ENCODE data around the gene SENP1.

Gene SENP1

DNA sequence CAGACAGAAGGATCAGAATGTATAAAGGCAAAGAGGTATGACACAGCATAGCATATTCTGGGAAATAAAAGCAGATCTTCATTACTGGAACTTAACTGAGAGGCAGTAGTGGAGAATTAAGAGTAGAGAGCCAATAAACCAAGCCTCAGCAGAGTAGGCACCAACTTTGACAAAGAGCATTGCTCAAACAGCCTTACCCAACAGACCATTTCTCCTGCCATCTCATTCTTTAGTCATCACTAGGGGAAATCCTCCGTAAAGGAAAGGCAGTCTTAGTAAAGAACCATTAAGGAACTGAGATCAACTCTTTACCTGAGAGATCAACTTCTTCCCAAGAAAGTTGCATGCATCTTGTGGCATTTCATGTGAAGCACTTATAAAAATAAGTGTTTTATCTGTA is 36.6 kb downstream of the SENP1 start:
- no peak for DNase-seq (ENCODE audit: low read depth)
- no peak overlapping the region for H3K4me3 ChIP-seq (ENCODE audit: low read depth, low read length)
- TF ChIP-seq, protein P1, sequence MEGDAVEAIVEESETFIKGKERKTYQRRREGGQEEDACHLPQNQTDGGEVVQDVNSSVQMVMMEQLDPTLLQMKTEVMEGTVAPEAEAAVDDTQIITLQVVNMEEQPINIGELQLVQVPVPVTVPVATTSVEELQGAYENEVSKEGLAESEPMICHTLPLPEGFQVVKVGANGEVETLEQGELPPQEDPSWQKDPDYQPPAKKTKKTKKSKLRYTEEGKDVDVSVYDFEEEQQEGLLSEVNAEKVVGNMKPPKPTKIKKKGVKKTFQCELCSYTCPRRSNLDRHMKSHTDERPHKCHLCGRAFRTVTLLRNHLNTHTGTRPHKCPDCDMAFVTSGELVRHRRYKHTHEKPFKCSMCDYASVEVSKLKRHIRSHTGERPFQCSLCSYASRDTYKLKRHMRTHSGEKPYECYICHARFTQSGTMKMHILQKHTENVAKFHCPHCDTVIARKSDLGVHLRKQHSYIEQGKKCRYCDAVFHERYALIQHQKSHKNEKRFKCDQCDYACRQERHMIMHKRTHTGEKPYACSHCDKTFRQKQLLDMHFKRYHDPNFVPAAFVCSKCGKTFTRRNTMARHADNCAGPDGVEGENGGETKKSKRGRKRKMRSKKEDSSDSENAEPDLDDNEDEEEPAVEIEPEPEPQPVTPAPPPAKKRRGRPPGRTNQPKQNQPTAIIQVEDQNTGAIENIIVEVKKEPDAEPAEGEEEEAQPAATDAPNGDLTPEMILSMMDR (conservative IDR thresholded peaks at IDR 0.05; ENCODE audit: low read depth, low read length): no peak

DNA sequence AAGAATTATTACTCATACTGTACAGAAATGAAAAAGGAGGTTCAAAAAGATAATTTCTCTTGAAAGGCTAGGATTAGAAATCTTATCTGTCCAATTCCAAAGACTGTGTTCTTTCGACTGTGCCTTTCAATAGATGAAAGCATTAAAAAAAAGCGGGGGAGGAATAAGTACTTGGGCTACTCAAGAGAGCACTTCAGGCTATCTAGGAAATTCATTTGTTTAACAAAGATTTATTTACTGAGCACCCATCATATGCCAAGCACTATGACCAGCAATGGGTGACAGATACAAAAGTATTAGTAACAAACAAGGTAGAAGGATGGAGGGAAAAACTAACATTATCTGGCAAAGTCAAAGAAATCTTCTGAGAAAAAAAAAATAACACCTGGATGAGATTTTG is 37.4 kb downstream of the SENP1 start:
- H3K4me3 ChIP-seq (ENCODE audit: low read depth, low read length): no peak overlapping the region
- TF ChIP-seq, protein P1 (conservative IDR thresholded peaks at IDR 0.05; ENCODE audit: low read depth, low read length): no peak
- DNase-seq (ENCODE audit: low read depth): no peak

DNA sequence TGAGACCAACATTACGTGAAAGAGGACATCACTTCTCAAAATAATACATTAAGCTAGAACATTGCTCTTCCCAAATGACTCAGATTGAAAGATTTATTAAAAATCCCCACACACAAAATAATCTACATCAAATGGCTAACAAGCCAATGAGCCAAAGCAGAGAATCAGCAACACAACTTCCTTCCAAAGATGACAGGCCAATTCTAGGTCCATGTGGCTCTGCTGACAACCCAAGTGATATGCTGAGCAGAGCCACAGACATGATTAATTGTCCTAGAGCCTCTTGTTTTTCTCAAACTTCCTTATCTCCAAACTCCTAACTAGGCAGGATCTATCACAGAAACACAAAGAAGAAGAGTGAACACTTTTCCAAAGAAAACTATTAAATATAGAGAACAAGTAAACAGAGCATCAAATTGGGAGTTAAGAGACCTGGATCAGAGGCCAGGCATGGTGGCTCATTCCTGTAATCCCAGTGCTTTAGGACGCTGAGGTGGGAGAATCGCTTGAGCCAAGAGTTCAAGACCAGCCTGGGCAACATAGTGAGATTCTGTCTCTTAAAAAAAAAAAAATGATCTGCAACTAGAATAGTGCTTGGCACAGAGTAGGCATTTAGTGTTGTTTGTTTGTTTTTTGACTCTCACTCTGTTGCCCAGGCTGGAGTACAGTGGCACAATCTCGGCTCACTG is 38.5 kb downstream of the SENP1 start:
- DNase-seq (ENCODE audit: low read depth): no peak
- no peak overlapping the region for H3K4me3 ChIP-seq (ENCODE audit: low read depth, low read length)
- TF ChIP-seq, protein P1 (conservative IDR thresholded peaks at IDR 0.05; ENCODE audit: low read depth, low read length): no peak

DNA sequence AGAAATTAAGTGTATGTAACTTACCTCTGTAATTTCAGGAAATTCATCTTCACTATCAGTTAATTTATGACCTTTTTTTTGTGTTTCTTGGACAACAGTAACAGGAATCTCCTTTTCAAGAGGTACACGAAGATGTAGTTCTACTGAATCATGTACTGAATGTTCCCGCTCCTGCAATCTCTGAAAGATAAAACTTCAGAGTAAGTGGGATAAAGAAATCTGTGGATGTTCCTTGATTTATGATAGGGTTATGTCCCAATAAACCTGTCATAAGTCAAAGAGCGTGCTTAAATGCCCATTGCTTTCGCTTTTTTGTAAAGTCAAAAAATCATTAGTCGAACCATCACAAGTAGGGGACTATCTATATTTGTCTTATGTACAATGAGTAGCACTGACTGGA is 40.8 kb downstream of the SENP1 start:
- no peak for DNase-seq (ENCODE audit: low read depth)
- TF ChIP-seq, protein P1 (conservative IDR thresholded peaks at IDR 0.05; ENCODE audit: low read depth, low read length): no peak
- H3K4me3 ChIP-seq (ENCODE audit: low read depth, low read length): no peak overlapping the region

DNA sequence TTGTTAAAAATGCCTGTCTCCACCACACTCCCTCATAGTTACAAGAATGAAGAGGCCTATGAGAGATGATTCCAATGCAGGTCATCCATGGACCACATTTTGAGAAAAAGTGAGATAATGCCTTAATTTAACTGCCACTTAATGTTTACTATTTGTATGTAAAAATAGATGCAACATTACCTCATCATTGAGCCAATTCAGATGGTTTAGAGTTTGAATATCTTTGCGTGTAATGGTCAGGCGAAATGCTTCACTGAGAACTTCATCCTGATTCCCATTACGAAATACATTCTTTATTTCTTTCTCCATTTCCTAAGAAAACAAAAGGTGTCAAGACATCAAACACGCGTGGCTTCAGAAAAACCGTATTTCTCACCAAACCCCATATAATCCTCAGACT is 42.3 kb downstream of the SENP1 start:
- TF ChIP-seq, protein P1 (conservative IDR thresholded peaks at IDR 0.05; ENCODE audit: low read depth, low read length): no peak
- DNase-seq (ENCODE audit: low read depth): no peak
- H3K4me3 ChIP-seq (ENCODE audit: low read depth, low read length): no peak overlapping the region

DNA sequence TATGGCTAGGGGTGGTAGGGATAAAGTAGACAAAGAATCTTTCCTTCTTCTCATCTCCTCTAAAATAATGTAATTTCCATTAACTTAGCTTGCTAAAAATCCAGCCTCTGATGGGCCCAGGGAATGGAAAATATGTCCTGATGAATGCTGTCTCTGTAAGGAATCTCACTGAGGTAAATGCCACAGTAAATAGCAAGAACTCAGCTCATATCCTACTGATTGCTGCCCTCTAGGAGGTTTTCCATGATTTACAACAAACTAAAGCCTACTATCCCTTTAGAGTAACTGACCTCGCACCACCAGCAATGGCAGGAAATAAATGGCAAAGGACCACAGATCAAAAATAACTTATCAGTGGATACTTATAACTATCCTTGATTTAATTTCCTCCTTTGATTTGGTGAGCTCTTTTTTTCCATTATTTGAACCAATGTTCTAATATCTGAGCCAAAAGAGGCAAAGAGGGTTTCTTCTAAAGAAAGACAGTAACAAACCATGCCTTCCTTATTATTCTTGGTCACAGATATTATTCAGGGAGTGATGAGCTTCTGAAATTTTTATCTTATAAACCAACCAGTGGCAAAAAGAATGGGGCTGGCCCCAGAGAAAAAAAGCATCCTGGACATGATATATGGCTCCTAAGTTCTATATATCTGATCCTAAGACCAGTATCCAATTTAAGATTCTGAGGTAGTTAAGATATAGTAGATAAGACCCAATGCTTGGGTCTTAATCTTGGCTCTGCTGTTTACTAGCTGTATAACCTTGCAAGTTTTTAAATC is 43.8 kb downstream of the SENP1 start:
- no peak overlapping the region for H3K4me3 ChIP-seq (ENCODE audit: low read depth, low read length)
- TF ChIP-seq, protein P1 (conservative IDR thresholded peaks at IDR 0.05; ENCODE audit: low read depth, low read length): peak; percentile 23
- peak; percentile 45 for DNase-seq (ENCODE audit: low read depth)
